GM12878 (cell line): ENCODE results near the gene FUT3. TPM values are rescaled to one million over a fixed set of nuclear protein-coding genes. Genes with fewer than 3 reads are reported as not detected.

ENCODE experiments used
- ATAC-seq: fragments of 200-7000 bp; cut with Tn5 transposase; 3 replicates; pipeline ENCODE4 v1.9.1; 2020; ENCODE audit warnings: mild to moderate bottlenecking, moderate library complexity
- BruUV-seq: library from RNA; stranded (reverse); fragments of 400-500 nt; replicated peaks from 2 replicates; lab custom pipeline; 2021; lab: Mats Ljungman, UMichigan
- CTCF ChIA-PET: fragments of 300-600 bp; sonication (Branson Sonifier 250); formaldehyde crosslinking; extraction: SDS; loops from one replicate; lab custom pipeline; 2021; ENCODE audit warnings: inconsistent platforms; lab: Yijun Ruan, JAX
- POLR2A ChIA-PET: fragments of 350-600 bp; formaldehyde crosslinking; extraction: SDS; loops from one replicate; lab custom pipeline; 2021; ENCODE audit warnings: inconsistent platforms; lab: Charles Lee
- RAD21 ChIA-PET: fragments of 300-600 bp; sonication (Branson Sonifier 250); formaldehyde crosslinking; loops from one replicate; lab custom pipeline; 2023; ENCODE audit warnings: antibody characterized with exemption; ENCODE audit not compliant: unreplicated experiment; lab: Charles Lee
- SMC1A ChIA-PET: fragments of 300-600 bp; sonication (Branson Sonifier 250); formaldehyde crosslinking; loops from one replicate; lab custom pipeline; 2023; ENCODE audit not compliant: unreplicated experiment, uncharacterized antibody; lab: Charles Lee
- DNase-seq: peaks from one replicate; pipeline ENCODE4 v3.0.0-alpha.2; 2011; ENCODE audit warnings: low read depth, low spot score
- FAIRE-seq: peaks from 3 replicates; lab custom pipeline; 2011; peaks lifted over from hg19 to GRCh38; lab: Jason Lieb, UNC
- H2AFZ ChIP-seq: 2 replicates; pipeline ENCODE4 v1.6.0; 2011; ENCODE audit warnings: low read depth, low read length, control low read depth; ENCODE audit not compliant: control insufficient read depth
- H3K27ac ChIP-seq: 2 replicates; pipeline ENCODE4 v1.5.1; 2011; ENCODE audit warnings: control low read depth; ENCODE audit not compliant: control insufficient read depth, insufficient read depth
- H3K27me3 ChIP-seq, 2 experiments: replicated peaks in 1 of 2; 2 replicates each; pipeline versions ENCODE4 v1.6.0 to v1.6.1; 2011; ENCODE audit warnings: low read length in 1 of 2; ENCODE audit not compliant: control insufficient read depth in 2 of 2, insufficient read depth in 2 of 2
- H3K36me3 ChIP-seq, 2 experiments: 2 replicates each; pipeline ENCODE4 v1.5.1; 2011; ENCODE audit warnings: low read length in 1 of 2; ENCODE audit not compliant: control insufficient read depth in 2 of 2, insufficient read depth in 2 of 2
- H3K4me1 ChIP-seq: 2 replicates; pipeline ENCODE4 v1.6.1; 2011; ENCODE audit warnings: mild to moderate bottlenecking, low read length, moderate library complexity, mixed read lengths; ENCODE audit not compliant: control insufficient read depth, insufficient read depth
- H3K4me2 ChIP-seq: 2 replicates; pipeline ENCODE4 v1.6.0; 2011; ENCODE audit warnings: control low read depth; ENCODE audit not compliant: control insufficient read depth, insufficient read depth
- H3K4me3 ChIP-seq: fragments of 200-600 bp; sonication (generic); 2 replicates; pipeline ENCODE4 v1.5.1; 2016
- H3K79me2 ChIP-seq: 2 replicates; pipeline ENCODE4 v1.6.0; 2011; ENCODE audit warnings: low read length; ENCODE audit not compliant: control insufficient read depth, insufficient read depth
- H3K9ac ChIP-seq: 2 replicates; pipeline ENCODE4 v1.8.0; 2011; ENCODE audit warnings: low read length, control low read depth, mixed read lengths; ENCODE audit not compliant: control insufficient read depth, insufficient read depth
- H3K9me3 ChIP-seq: replicated peaks from 3 replicates; pipeline ENCODE4 v1.5.1; 2011; ENCODE audit warnings: mild to moderate bottlenecking, low read length; ENCODE audit not compliant: control insufficient read depth, insufficient read depth
- H4K20me1 ChIP-seq: 2 replicates; pipeline ENCODE4 v1.6.0; 2011; ENCODE audit not compliant: control insufficient read depth, insufficient read depth
- BRCA1 ChIP-seq: IDR thresholded peaks from 2 replicates; pipeline ENCODE4 v1.6.1; 2011; ENCODE audit warnings: low read depth, low read length, improper control_type of control experiment
- E2F8 ChIP-seq: fragments of 450-650 bp; IDR thresholded peaks from 2 replicates; pipeline ENCODE4 v1.6.1; 2018; ENCODE audit warnings: mild to moderate bottlenecking, low read depth, moderate library complexity; ENCODE audit not compliant: partially characterized antibody
- FOXM1 ChIP-seq: IDR thresholded peaks from 2 replicates; pipeline ENCODE4 v1.6.1; 2012; ENCODE audit warnings: low read depth, mild to moderate bottlenecking, inconsistent platforms, low read length, moderate library complexity
- GABPA ChIP-seq: IDR thresholded peaks from 2 replicates; pipeline ENCODE4 v1.6.1; 2014; ENCODE audit warnings: antibody characterized with exemption, low read depth, mild to moderate bottlenecking, inconsistent platforms
- HDGF ChIP-seq: fragments of 450-650 bp; IDR thresholded peaks from 2 replicates; pipeline ENCODE4 v1.6.1; 2016; ENCODE audit warnings: antibody characterized with exemption
- HSF1 ChIP-seq: fragments of 150-350 bp; IDR thresholded peaks from 2 replicates; pipeline ENCODE4 v1.6.1; 2014; ENCODE audit warnings: mild to moderate bottlenecking, low read depth, low read length
- LARP7 ChIP-seq: fragments of 450-650 bp; IDR thresholded peaks from 2 replicates; pipeline ENCODE4 v1.6.1; 2017; ENCODE audit warnings: mild to moderate bottlenecking
- MYB ChIP-seq: fragments of 150-350 bp; IDR thresholded peaks from 2 replicates; pipeline ENCODE4 v1.6.1; 2014; ENCODE audit warnings: mild to moderate bottlenecking, low read depth, low read length, borderline replicate concordance
- NFXL1 ChIP-seq: fragments of 450-650 bp; IDR thresholded peaks from 2 replicates; pipeline ENCODE4 v1.6.1; 2017; ENCODE audit warnings: antibody characterized with exemption, mild to moderate bottlenecking, borderline replicate concordance
- NR2F1 ChIP-seq: fragments of 450-650 bp; conservative IDR thresholded peaks from 2 replicates; pipeline ENCODE4 v1.6.1; 2017; ENCODE audit warnings: mild to moderate bottlenecking
- NRF1 ChIP-seq: conservative IDR thresholded peaks from 2 replicates; pipeline ENCODE4 v1.6.1; 2011; ENCODE audit warnings: mild to moderate bottlenecking, low read depth, low read length, improper control_type of control experiment
- PML ChIP-seq: IDR thresholded peaks from 2 replicates; pipeline ENCODE4 v1.6.1; 2012; ENCODE audit warnings: low read length, inconsistent platforms
- POLR2AphosphoS5 ChIP-seq: IDR thresholded peaks from 2 replicates; pipeline ENCODE4 v1.6.1; 2011; ENCODE audit warnings: mild to moderate bottlenecking, low read length, inconsistent platforms
- RAD51 ChIP-seq: fragments of 450-650 bp; IDR thresholded peaks from 2 replicates; pipeline ENCODE4 v1.6.1; 2016; ENCODE audit warnings: moderate library complexity, mild to moderate bottlenecking, inconsistent platforms
- RB1 ChIP-seq: fragments of 450-650 bp; formaldehyde crosslinking; IDR thresholded peaks from 2 replicates; pipeline ENCODE4 v1.6.1; 2017; ENCODE audit warnings: mild to moderate bottlenecking, borderline replicate concordance
- SKIL ChIP-seq: fragments of 450-650 bp; IDR thresholded peaks from 2 replicates; pipeline ENCODE4 v1.6.1; 2017; ENCODE audit warnings: mild to moderate bottlenecking, low read depth, inconsistent platforms; ENCODE audit not compliant: poor library complexity, severe bottlenecking
- SMAD1 ChIP-seq: fragments of 450-650 bp; IDR thresholded peaks from 2 replicates; pipeline ENCODE4 v1.6.1; 2018; ENCODE audit warnings: mild to moderate bottlenecking, low read depth; ENCODE audit not compliant: partially characterized antibody
- SRF ChIP-seq, 2 experiments: IDR thresholded peaks; 2 replicates each; pipeline ENCODE4 v1.6.1; 2011; ENCODE audit warnings: low read depth in 2 of 2, low read length in 2 of 2, mild to moderate bottlenecking in 1 of 2, moderate library complexity in 1 of 2
- YBX1 ChIP-seq: fragments of 450-650 bp; IDR thresholded peaks from 2 replicates; pipeline ENCODE4 v1.6.1; 2016; ENCODE audit warnings: antibody characterized with exemption
- YY1 ChIP-seq: IDR thresholded peaks from 2 replicates; pipeline ENCODE4 v1.6.1; 2011; ENCODE audit warnings: low read depth, mild to moderate bottlenecking, low read length
- WGBS: methylation state at CpG from one replicate; pipeline ENCODE4 v1.1.6; 2016; ENCODE audit warnings: low lambda C conversion rate; ENCODE audit not compliant: insufficient replicate concordance, insufficient coverage; ENCODE audit errors: missing lambda C conversion rate; 5-methylcytosine and 5-hydroxymethylcytosine counted together
- in situ Hi-C: fragments of 300-500 bp; cut with MboI; formaldehyde crosslinking; loops from 9 replicates; pipeline ENCODE4 v1.14.3; 2018; ENCODE audit warnings: mixed read lengths
- intact Hi-C: fragments of 100-400 bp; cut with micrococcal nuclease; formaldehyde crosslinking; loops from one replicate; pipeline ENCODE4 v1.14.2; 2022; ENCODE audit not compliant: unreplicated experiment
- polyA plus RNA-seq, 11 experiments: library from polyadenylated mRNA; depleted of rRNA in 4 of 11; unstranded in 6 of 11; stranded (reverse) in 5 of 11; fragments of >200 nt; fragmentation: Nextera tagmentation in 4 of 11; fragmentation: Illumina TruSeq in 1 of 11; extraction: Ambion mirVana in 4 of 11; extraction: Trizol in 1 of 11; gene quantifications; 1 replicate in 1 of 11; 2 replicates in 10 of 11; pipeline versions ENCODE4 v1.2.1 to v1.2.3, GENCODE V29; 2011 to 2016; ENCODE audit warnings: inconsistent platforms in 2 of 11, missing spikeins in 2 of 11, low read depth in 1 of 11
- total RNA-seq, 4 experiments: library from RNA; depleted of rRNA in 3 of 4; stranded (reverse); fragments of >200 nt in 3 of 4; fragmentation: Illumina TruSeq in 1 of 4; extraction: Trizol in 1 of 4; gene quantifications; 2 replicates each; pipeline versions ENCODE4 v1.2.1 to v1.2.3, GENCODE V29; 2013 to 2021

FUT3 gene
- total and polyA plus RNA-seq, 10 of the 15 experiments (the other 5 are each of a cell fraction or from before 2014, with no cell fraction given): 0.04 to 0.31 (median 0.07) TPM; not detected in 7

- H3K36me3 ChIP-seq: no peaks in the 10 kb centered on the region
- RAD21 ChIA-PET: no interaction called here
- no peak overlapping the region for H3K9ac ChIP-seq
- ATAC-seq (no peak), DNase-seq (no peak), FAIRE-seq (no peak)
- no TSS peak for BruUV-seq
- POLR2A ChIA-PET: no interaction called here
- H2AFZ ChIP-seq: no peak overlapping the region
- H3K27ac ChIP-seq: no peak overlapping the region
- H3K27me3 ChIP-seq: no peaks in the 10 kb centered on the region; a peak in 1 of 4 replicates
- no peak overlapping the region for H3K4me2 ChIP-seq
- no peaks in the 10 kb centered on the region for H3K9me3 ChIP-seq
- intact Hi-C loops (no loop called here), in situ Hi-C loops (no loop called here)
- CTCF ChIA-PET: no interaction called here
- no peak overlapping the region for H3K4me3 ChIP-seq
- H3K79me2 ChIP-seq: no peaks in the 10 kb centered on the region
- 51% methylated on average over 11 of the region's 11 CpGs for WGBS
- H4K20me1 ChIP-seq: no peaks in the 10 kb centered on the region
- SMC1A ChIA-PET: no interaction called here
- TF ChIP-seq MYB (no peak), NRF1 (no peak), RB1 (no peak), LARP7 (no peak), GABPA (no peak), HSF1 (no peak), YY1 (no peak), SKIL (no peak), FOXM1 (no peak), E2F8 (no peak), NR2F1 (no peak), POLR2AphosphoS5 (no peak), RAD51 (no peak), YBX1 (no peak), SMAD1 (no peak), NFXL1 (no peak), BRCA1 (no peak), SRF (IDR thresholded peaks at IDR 0.05; ENCODE audit: low read depth in 2 of 2, low read length in 2 of 2) (no peak), HDGF (no peak), PML (no peak)
- no peaks in the 10 kb centered on the region for H3K4me1 ChIP-seq
These were observed 14.5 kb upstream of the FUT3 start for GRCh38 chr19:5865772-5866171.
